ENCODE measurements around the gene IGF2BP3.

GRCh38 chr7:23377134-23377533 lies 93.2 kb downstream of the IGF2BP3 start:
- TF ChIP-seq CTCF (IDR thresholded peaks at IDR 0.05), result no peak
- no peak for TF ChIP-seq POLR2A (IDR thresholded peaks at IDR 0.05)
